ENCODE data around the gene DMD.

Gene DMD

DNA sequence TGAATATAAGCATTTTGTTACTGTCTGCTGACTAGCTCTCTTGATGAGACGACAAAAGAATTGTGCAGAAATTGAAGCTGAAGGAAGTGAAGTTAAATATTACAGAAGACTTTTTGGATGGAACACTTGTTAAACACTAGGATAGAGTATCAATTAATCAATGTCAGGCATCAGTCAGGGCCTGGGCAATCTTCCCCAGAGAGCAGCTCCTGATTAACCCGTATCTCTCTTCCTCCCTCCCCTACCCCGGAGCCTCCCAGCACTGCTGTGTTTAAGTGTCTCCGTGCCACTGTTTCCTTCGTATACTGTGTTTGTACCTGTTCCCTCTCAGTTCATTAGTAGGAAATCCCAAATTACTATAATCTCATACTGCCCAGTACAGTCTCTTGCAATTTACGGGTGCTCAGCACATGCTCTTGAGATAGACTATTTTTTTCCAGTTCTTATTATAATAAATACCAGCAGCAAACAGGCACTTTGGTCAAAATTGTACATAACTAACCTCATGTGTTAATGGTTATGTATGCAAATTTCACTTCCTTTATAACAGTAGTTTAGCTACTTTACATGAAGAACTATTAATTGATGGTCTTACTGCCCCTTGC is 1373.8 kb downstream of the DMD start:
- DNase-seq, result no peak

DNA sequence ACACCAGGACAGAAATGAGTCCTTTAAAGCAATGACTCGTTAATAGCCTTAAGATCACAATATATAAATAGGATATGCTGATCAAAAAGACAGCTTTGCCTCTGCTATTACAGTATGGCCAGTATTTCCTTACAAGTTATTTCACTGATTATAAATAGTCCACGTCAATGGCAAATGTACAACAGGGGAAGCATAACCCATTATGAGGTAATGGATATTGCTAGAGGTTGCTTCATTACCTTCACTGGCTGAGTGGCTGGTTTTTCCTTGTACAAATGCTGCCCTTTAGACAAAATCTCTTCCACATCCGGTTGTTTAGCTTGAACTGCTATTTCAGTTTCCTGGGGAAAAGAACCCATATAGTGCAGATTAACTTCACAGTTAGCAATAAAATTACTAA is 1374.9 kb downstream of the DMD start:
- DNase-seq, result no peak

DNA sequence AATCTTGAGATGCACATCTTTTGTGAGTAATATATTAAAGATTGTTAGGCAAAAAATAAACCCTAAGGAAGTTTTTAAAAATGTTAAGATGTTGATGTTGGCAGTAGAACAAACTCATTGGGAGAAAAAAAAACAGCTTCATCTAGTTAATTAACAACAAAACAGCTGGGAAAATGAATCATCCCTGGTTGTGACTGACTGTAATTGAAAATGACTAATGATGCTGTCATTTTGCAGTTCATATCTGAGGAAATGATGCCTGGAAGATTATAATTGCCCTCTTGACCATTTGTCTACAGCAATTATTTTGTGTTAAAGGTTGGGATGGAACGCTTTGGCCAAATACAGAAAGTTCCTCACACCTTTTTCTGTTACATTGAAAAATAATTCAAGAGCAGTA is 1379.1 kb downstream of the DMD start:
- DNase-seq, result no peak

DNA sequence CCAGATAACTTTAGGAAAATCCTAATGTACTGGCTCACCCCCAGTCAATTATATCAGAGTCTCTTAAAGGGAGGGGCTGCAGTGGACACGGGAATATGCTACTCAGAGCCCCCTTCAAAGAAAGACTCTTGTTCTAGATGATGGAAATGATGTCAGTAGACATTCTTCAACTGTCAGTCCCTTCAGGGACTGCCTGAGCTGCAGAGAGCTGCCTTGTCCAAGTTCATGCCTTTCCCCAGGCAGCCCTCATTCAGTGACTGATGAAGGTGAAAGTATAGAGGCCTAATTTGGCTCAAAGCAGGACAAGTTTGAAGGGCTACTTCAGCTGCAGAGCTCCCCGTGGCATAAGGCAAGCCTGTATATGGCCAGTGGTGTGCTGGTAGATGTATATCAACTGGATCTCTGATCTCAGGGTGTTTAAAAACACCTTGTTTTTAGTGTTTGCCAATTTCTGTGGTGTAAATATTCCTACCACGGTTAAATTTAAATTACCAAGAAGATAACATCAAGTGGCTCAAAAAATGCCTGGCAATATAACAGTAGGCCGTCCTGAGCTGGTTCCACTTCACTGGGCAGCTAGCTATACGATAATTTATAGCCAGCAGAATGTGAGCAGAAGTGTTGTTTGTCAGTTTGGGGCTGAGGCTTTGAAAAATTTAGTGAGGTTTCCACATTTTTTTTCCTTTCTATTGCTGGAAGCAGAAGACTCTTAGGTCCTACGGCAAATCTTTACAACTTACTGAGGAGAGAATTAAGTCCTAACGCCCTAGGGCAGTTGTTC is 1390.7 kb downstream of the DMD start:
- no peak for DNase-seq

DNA sequence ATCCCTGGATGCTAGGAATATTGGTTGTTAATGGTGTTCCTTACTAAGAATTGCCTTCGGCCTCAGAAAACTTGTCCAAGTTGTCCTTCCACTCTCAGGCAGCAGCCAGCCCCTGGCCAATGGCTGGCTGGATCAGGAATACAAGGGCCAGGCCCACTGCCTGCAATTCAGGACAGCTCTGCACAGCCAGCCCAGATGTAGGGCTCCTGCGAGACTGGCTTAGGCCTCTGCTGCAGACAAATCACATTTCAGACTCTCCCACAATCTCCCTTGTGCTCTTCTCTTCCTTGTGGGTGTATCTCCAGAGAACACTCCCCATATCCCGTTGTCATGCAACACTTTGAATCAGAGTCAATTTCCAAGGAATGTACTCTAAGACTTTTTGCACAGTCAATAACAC is 1391.9 kb downstream of the DMD start:
- no peak for DNase-seq

DNA sequence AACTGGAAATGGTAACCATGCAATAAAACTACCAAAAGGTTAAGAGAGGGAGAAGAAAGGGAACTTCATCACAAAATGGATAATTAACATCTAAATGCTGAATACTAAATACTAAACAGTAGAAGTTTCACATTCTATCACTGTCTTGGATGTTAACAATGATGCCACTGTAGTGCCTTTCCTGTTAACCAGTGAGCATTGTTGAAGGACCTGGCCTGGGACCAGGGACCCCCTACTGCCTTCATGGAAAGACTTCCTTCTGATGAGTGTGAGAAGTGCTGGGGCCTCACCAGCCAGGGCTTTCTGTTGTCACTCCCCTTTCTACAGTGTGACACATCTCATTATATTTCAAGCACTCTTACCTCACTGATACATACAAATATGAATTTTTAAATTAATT is 1400.2 kb downstream of the DMD start:
- no peak for DNase-seq

DNA sequence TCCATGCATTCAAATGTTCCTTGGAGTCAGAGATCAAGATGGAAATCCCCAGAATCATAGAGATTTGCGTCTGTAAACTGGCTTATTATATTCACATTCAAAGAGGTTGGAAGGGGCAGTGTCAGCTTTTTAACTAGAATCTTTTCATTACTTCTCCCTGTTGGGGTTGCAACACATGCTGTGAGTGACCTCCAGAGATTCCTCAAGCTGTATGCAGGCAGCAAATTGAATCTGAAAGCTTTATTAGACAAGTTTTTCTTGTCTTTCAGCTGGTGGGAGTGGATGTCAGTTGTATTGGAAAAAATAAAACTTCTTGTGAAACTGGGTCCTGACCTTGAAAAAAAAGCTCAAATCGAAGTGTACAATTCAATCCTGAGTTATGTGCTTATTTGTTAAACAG is 1403.0 kb downstream of the DMD start:
- DNase-seq, result no peak

DNA sequence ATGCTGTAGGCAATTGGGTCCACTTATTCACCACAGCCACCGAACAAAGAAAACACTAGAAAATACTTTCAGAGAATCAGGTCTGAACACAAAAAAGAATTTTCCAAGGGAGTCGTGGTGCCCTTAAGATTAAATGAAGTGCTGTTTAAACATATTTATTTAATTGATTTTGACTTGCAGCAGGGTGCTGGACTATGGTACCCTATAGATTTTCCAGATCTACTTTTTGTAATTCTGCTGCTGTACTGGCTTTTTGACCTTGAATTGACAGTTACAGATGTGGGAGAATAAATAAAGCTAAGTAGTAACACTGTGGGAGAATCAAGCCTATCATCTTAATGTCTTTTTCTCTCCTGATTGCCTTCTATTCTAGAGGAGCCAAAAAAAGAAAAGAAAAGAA is 1404.2 kb downstream of the DMD start:
- no peak for DNase-seq

DNA sequence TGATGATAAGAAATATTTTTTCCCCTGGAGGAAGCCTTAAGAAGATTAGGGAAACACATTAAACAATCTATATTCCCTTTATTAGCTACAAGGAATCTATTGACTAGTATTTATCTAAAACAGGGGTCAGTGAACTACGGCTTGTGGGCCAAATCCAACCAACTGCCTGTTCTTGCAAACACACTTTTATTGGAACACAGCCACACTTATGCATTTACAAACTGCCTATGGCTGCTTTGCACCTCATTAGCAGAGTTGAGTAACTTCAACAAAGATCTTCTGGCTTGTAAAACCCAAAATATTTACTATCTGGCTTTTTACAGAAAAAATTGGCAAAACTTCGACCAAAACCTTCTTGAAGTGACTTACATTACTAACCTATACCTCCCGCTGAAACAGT is 1405.6 kb downstream of the DMD start:
- no peak for DNase-seq

DNA sequence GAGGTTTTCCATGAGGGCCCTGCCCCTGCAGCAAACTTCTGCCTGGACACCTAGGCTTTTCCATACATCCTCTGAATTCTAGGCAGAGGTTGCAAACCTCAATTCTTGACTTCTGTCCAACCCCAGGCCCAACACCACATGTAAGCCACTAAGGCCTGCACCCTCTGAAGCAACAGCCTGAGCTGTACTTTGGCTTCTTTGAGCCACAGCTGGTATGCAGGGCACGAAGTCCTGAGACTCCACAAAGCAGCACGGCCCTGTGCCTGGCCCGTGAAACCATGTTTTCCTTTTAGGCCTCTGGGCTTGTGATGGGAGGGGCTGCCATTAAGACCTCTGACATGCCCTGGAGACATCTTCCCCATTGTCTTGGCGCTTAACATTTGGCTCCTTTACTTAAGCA is 1411.1 kb downstream of the DMD start:
- DNase-seq, result no peak

DNA sequence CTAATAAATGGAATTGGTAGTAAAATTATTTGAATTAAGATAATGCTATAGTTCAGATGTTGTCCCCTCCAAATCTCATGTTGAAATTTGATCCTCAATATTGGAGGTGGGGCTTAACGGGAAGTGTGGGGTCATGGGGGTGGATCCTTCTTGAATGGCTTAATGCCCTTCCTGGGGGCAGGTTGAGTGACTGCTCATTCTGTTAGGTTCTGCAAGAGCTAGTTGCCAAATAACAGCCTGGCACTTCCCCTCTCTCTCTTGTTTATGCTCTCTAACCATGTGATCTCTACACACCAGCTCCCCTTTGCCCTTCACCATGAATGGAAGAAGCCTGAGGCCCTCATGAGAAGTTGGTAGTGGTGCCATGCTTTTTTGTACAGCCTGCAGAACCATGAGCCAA is 1414.7 kb downstream of the DMD start:
- no peak for DNase-seq

DNA sequence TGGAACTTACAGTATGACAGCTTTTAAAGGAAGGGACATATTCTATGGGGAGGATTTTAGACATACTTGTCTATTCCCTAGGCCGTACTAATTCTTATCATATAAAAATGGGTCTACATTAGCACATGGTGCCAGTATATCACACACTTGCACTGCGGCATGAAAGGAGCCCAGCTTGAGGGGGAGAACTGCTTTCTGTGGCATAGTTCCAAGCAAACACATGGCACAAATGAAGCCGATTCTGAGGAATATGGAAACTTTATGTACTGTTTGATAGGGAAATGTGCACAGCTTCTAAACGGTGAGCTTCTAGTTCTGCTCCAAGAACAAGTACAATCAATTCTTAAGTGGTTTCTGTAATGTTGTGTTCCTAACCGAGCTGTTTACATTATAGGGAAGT is 1463.9 kb downstream of the DMD start:
- no peak for DNase-seq

DNA sequence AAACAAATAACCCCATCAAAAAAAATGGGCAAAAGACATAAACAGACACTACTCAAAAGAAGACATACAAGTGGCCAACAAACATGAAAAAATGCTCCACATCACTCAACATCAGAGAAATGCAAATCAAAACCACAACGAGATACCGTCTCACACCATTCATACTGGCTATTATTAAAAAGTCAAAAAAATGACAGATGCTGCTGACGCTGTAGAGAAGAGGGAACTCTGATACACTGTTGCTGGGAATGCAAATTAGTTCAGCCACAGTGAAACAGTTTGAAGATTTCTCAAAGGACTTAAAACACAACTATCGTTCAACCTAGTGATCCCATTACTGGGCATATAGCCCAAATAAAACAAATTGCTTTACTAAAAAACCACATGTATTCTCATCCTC is 1468.3 kb downstream of the DMD start:
- no peak for DNase-seq

DNA sequence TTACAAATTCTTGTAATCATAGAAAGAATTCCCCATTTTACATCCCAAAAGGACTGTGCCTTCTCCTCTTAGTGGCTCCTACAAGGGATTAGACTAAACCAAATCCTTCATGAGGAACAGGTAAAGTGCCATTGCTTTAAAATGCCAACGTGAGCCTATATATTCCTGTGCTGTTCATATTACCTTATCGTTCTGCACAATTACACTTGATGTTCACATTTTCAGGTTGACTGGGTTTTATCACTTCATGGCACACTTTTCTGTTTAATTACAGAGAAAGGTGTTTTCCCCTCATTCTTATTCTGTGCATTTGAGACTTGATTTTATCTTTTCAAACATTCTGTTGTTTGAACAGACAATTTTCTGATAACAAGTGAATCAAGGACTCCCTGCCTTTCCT is 1493.9 kb downstream of the DMD start:
- no peak for DNase-seq

DNA sequence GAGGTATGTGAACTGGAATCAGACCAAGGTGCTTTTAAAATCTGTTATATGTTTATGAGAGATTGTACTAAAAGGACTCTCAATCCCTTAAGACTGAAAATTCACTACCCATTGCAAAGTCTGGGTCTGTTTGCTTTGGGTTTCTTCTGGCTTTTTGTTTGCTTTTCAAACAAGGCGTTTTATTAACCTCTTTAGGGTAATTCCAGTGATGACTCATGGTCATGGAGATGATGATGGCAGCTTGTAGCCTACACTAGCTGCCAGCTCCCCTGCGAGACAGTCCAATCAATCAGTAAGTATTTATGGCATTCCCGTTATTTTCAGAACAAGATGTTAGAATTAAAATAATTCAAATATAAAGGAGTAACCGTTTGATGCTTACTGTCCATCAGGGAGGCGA is 1495.7 kb downstream of the DMD start:
- DNase-seq, result no peak

DNA sequence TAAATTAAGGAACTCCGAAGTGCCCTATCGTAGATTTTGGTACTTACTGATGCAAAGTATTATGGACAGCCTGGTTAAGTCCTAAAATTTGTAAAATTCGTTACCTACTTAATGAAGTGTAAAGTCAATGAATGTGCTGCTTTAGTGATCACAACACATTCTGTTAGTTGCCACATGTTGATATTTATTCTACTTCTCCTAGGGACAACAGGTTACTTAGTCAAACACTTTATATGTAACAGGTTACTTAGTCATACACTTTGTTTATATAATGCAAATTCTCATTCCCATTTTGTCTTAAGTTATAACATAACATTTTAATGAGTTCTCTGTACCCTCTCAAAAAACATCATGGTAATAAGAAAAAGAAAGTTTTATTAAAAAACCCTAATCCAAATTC is 1496.6 kb downstream of the DMD start:
- no peak for DNase-seq

DNA sequence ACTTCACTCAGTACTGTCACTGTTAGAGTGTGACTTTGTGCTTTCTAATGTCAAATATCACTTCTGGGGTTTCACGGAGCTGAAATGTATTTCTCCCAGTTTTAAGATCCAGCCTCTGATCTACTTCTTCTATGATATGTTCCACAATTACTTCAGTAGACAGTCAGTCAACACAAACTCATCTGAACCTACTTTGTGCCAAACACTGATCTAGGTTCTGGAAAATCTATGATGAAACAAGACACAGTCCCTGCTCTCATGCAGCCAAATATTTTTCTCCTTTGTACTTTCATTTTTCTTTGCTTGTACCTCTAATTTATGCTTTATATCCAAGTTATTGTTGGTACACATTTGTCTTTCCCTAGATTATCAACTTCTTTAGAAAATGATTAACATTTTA is 1498.2 kb downstream of the DMD start:
- DNase-seq, result no peak

DNA sequence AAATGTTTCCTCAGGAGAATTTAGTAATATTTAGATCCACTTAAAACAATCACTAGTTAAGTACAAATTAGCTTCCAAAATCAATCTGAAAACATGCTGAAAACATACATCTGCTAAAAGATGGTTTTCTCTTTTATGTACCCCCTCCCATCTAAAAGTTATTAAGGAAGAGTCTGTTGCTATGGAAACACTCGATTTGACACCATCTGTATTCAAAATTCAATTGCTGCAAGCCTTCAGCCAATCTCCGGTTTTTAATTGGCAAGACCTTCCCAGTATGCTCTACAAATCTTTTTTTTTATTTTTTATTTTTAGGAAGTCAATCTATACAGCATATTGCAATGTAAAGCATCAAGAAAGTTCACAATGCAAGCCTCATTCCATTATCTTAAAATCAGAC is 1500.2 kb downstream of the DMD start:
- no peak for DNase-seq

DNA sequence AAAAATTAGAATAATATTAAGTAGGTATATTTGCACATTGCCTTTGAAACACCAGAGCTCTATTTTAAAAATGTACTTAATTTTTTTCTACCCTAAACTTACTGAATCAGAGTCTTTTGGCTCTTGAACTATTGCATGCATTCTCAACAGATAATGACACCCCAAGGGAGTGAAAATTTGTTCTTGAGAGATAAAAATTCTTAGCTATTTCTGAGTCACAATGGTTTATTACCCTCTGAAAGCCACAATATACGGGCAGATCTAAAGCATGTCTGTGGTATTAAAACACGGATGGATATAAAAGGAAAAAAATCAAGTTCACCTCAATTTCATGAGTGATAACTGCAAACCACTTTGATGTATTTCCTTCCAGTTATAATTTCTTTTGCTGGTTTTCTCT is 1503.2 kb downstream of the DMD start:
- DNase-seq, result peak; percentile 18

DNA sequence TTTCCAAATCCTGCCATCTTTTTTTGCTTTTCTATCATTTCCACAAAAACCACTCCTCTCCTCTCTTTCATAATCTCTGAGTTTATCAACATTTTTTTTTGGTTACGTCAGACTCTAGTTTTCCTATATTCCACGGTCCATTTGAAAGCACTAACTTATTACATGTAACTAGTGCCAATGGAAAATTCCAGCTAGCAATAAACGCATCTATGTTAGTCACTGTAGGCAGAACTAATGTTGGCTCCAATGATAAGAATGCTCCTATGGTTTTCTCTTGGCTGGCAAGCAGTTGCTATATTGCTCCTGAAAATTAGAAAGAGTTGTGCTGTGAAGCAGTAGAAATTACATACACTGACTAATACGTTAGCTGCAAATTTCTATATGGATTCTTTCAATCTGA is 1504.9 kb downstream of the DMD start:
- DNase-seq, result peak; percentile 14

DNA sequence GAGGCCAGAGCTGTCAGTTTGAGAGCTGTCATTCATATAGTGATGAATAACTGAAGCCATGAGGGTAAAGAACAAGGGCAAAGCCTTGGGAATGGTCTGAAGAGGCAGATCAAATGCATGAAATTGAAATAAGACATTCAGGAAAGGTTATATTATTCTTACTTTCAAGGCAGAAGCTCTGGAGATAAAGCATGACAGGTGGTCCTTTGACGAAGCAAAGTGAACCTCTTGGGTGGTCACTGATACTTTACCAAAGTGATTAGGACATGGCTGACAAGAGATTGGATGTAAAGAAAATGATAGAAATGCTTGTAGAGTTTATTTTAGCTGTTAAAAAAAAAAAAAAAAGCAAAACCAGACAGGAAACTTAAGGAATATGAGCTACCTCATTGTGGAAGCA is 1505.5 kb downstream of the DMD start:
- DNase-seq, result no peak

DNA sequence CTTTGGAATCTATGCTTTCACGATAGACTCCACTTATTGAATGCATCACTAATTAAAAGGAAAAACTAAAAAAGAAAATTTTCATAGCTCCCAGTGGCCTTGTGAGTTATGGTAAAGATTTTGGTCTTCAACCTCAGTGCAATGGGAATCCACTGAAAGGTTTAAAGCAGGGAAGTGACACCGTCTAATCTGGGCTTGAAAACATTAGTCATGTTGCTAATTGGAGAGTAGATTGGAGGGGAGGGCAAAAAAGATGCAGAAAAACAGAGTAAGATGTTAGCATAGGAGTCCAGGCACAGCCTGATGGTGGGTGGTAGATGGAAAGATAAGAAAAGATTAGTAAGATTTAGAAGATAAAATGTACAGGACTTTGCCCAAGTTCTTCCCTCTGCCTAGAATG is 1506.4 kb downstream of the DMD start:
- no peak for DNase-seq

DNA sequence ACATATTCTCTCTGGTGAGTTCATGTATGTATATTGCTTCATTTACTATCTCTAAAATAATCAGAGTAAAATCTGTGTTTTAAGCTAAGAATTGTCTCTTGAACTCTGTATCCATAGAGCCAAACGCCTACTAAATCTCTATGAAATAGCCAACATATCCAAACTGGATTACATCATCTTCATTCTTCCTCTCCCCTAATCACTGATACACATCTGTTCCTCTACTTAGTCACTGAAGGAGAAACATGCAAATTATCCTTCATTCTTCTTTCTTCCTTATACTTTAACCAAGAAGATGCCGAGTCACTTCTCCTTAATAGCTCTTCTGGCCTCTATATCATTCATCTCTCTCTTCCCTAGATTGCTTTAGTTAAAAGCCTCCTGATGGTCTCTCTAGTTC is 1509.1 kb downstream of the DMD start:
- DNase-seq, result peak; percentile 7

DNA sequence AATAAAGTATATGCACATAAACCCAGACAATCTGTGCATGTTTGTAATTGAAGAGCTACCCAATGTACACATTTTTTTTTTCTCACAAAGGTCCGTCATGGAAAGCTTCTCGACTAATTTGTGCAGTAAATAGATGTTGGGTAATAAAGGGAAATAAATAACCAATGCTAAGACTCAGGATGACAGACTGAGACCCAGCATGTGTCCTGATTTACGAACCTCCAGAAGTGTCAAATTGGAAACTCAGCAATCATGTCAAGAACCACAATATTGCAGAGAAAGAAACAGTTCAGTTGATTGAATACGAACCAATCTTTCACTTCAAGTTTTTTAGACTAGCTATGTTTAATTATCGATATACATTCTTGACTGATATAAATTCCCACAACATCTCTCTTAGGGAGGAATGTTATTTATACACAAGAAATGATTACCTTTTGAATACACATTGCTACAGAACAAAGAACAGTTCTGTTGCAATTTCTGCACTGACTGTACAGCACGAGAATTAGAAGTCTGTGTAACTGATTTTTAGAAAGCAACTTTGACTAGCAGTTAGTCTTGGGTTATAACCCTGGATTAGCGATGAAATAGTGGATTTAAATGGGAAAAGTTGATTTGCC is 1513.9 kb downstream of the DMD start:
- no peak for DNase-seq
